GM21515 (cell line): ENCODE results near the gene WFIKKN2.
"Not testable (repeated sequence)": the region's sequence is repeated elsewhere in the genome, so short reads cannot be mapped to it uniquely, and the experiment has no call there.

Experiments
- ATAC-seq: cut with Tn5 transposase; IDR thresholded peaks from one replicate; pipeline ENCODE4 v1.9.1; 2021; ENCODE audit not compliant: unreplicated experiment

Gene WFIKKN2

GRCh38 chr17:50871364-50871763 is 36.0 kb downstream of the WFIKKN2 start:
- no peak for ATAC-seq

GRCh38 chr17:50871898-50872297 is 36.5 kb downstream of the WFIKKN2 start:
- no peak for ATAC-seq

GRCh38 chr17:50872710-50873424 is 37.5 kb downstream of the WFIKKN2 start:
- no peak for ATAC-seq

- no peak for ATAC-seq
Observed at GRCh38 chr17:50875074-50875473, 39.7 kb downstream of the WFIKKN2 start.

- not testable (repeated sequence) for ATAC-seq
Observed at GRCh38 chr17:50877042-50877441, 41.7 kb downstream of the WFIKKN2 start.

GRCh38 chr17:50877838-50878237 is 42.5 kb downstream of the WFIKKN2 start:
- ATAC-seq = no peak

- no peak for ATAC-seq
Observed at GRCh38 chr17:50879086-50879485, 43.7 kb downstream of the WFIKKN2 start.

- ATAC-seq = no peak
Observed at GRCh38 chr17:50881182-50881581, 45.8 kb downstream of the WFIKKN2 start.

GRCh38 chr17:50882851-50883250 is 47.5 kb downstream of the WFIKKN2 start:
- no peak for ATAC-seq

- ATAC-seq = no peak
Observed at GRCh38 chr17:50883850-50884438, 48.6 kb downstream of the WFIKKN2 start.

- ATAC-seq = no peak
Observed at GRCh38 chr17:50884439-50885311, 49.3 kb downstream of the WFIKKN2 start.

GRCh38 chr17:50887705-50888245 is 52.4 kb downstream of the WFIKKN2 start:
- no peak for ATAC-seq

GRCh38 chr17:50889528-50890118 is 54.2 kb downstream of the WFIKKN2 start:
- ATAC-seq = no peak

- no peak for ATAC-seq
Observed at GRCh38 chr17:50890675-50891516, 55.5 kb downstream of the WFIKKN2 start.

- no peak for ATAC-seq
Observed at GRCh38 chr17:50891577-50891989, 56.2 kb downstream of the WFIKKN2 start.
